H1 (cell line): ENCODE measurements around the gene LRPAP1. TPM values are rescaled to one million over a fixed set of nuclear protein-coding genes. Genes with fewer than 3 reads are reported as not detected.

Experiments
- CTCF ChIA-PET: fragments of 300-600 bp; sonication (Branson Sonifier 250); formaldehyde crosslinking; loops from one replicate; lab custom pipeline; 2021; ENCODE audit not compliant: partially characterized antibody; lab: Charles Lee
- POLR2A ChIA-PET: fragments of 300-600 bp; sonication (Branson Sonifier 250); formaldehyde crosslinking; loops from one replicate; lab custom pipeline; 2021; ENCODE audit warnings: inconsistent platforms; ENCODE audit not compliant: partially characterized antibody; lab: Charles Lee
- DNase-seq, 2 experiments: peaks; one replicate each; pipeline versions ENCODE4 v3.0.0 to v3.0.0-alpha.2; 2010 to 2022; ENCODE audit warnings: low spot score in 2 of 2, low read depth in 1 of 2, mixed read lengths in 1 of 2
- FAIRE-seq: peaks from 2 replicates; lab custom pipeline; 2011; peaks lifted over from hg19 to GRCh38; lab: Jason Lieb, UNC
- H2AFZ ChIP-seq: 2 replicates; pipeline ENCODE4 v1.8.1; 2012; ENCODE audit warnings: low read length, inconsistent platforms
- H2AK5ac ChIP-seq: 2 replicates; pipeline ENCODE4 v1.6.1; 2013; ENCODE audit warnings: low read depth, low read length
- H2BK120ac ChIP-seq: replicated peaks from 2 replicates; pipeline ENCODE3; 2013; ENCODE audit warnings: low read depth, low read length, inconsistent platforms
- H2BK12ac ChIP-seq: 2 replicates; pipeline ENCODE4 v1.6.1; 2013; ENCODE audit warnings: low read depth, low read length
- H2BK15ac ChIP-seq: 2 replicates; pipeline ENCODE4 v1.6.1; 2013; ENCODE audit warnings: low read length
- H2BK20ac ChIP-seq: 2 replicates; pipeline ENCODE4 v1.6.1; 2013; ENCODE audit warnings: low read length
- H2BK5ac ChIP-seq: 2 replicates; pipeline ENCODE4 v1.6.1; 2013; ENCODE audit warnings: low read depth, low read length
- H3K14ac ChIP-seq: 2 replicates; pipeline ENCODE4 v1.6.1; 2013; ENCODE audit warnings: inconsistent platforms; ENCODE audit not compliant: insufficient read length
- H3K18ac ChIP-seq: 2 replicates; pipeline ENCODE4 v1.6.1; 2013; ENCODE audit warnings: low read length; ENCODE audit errors: extremely low read depth
- H3K23ac ChIP-seq: 2 replicates; pipeline ENCODE4 v1.6.1; 2013; ENCODE audit warnings: inconsistent platforms; ENCODE audit not compliant: insufficient read length
- H3K23me2 ChIP-seq: 2 replicates; pipeline ENCODE4 v1.6.1; 2013; ENCODE audit warnings: low read depth, low read length
- H3K27ac ChIP-seq: 2 replicates; pipeline ENCODE4 v1.6.1; 2011; ENCODE audit warnings: low read depth, low read length, inconsistent platforms
- H3K27me3 ChIP-seq, 4 experiments: replicated peaks in 1 of 4; 1 replicate in 1 of 4; 2 replicates in 3 of 4; pipeline versions ENCODE4 v1.6.1 to v1.8.1; 2011 to 2013; ENCODE audit warnings: low read length in 3 of 4, mild to moderate bottlenecking in 3 of 4, inconsistent platforms in 2 of 4, mixed read lengths in 2 of 4, moderate library complexity in 1 of 4; ENCODE audit not compliant: control insufficient read depth in 3 of 4, insufficient read depth in 3 of 4; ENCODE audit errors: extremely low read depth in 1 of 4
- H3K36me3 ChIP-seq, 4 experiments: 2 replicates each; pipeline versions ENCODE4 v1.6.1 to v1.8.1; 2011 to 2013; ENCODE audit warnings: mild to moderate bottlenecking in 4 of 4, low read length in 3 of 4, moderate library complexity in 2 of 4, control low read depth in 1 of 4, inconsistent platforms in 1 of 4; ENCODE audit not compliant: insufficient read depth in 4 of 4, control insufficient read depth in 2 of 4
- H3K4ac ChIP-seq: replicated peaks from 2 replicates; pipeline ENCODE3; 2013; ENCODE audit warnings: low read length, low read depth, mixed read lengths, inconsistent platforms; ENCODE audit not compliant: insufficient read length
- H3K4me1 ChIP-seq, 4 experiments: replicated peaks in 1 of 4; 1 replicate in 1 of 4; 2 replicates in 3 of 4; pipeline versions ENCODE4 v1.6.1 to v1.8.1; 2011 to 2013; ENCODE audit warnings: low read length in 3 of 4, inconsistent platforms in 2 of 4, mixed read lengths in 1 of 4; ENCODE audit not compliant: insufficient read depth in 4 of 4, control insufficient read depth in 3 of 4
- H3K4me2 ChIP-seq, 2 experiments: 2 replicates each; pipeline versions ENCODE4 v1.6.1 to v1.8.1; 2011 to 2013; ENCODE audit warnings: low read depth in 2 of 2, low read length in 2 of 2, control low read depth in 1 of 2, inconsistent platforms in 1 of 2, mild to moderate bottlenecking in 1 of 2; ENCODE audit not compliant: insufficient read depth in 1 of 2
- H3K4me3 ChIP-seq, 4 experiments: fragments of 200-600, 300-600 bp in 1 of 4; sonication (generic), shearing (Covaris generic), sonication (Bioruptor Twin) in 1 of 4; 2 replicates each; pipeline versions ENCODE4 v1.5.1 to v1.8.1; 2011 to 2016; ENCODE audit warnings: low read length in 4 of 4, low read depth in 3 of 4, control low read depth in 2 of 4, inconsistent platforms in 2 of 4, mild to moderate bottlenecking in 2 of 4, mixed read lengths in 1 of 4, moderate library complexity in 1 of 4; ENCODE audit not compliant: insufficient read depth in 2 of 4; ENCODE audit errors: extremely low read depth in 1 of 4
- H3K56ac ChIP-seq: replicated peaks from 2 replicates; pipeline ENCODE3; 2013; ENCODE audit warnings: low read depth, mild to moderate bottlenecking, mixed read lengths, low read length, inconsistent platforms; ENCODE audit not compliant: insufficient read length
- H3K79me1 ChIP-seq: 2 replicates; pipeline ENCODE4 v1.6.1; 2013; ENCODE audit warnings: low read depth, low read length, control low read depth
- H3K79me2 ChIP-seq, 2 experiments: 2 replicates each; pipeline versions ENCODE4 v1.6.1 to v1.8.1; 2012 to 2013; ENCODE audit warnings: low read length in 2 of 2, mild to moderate bottlenecking in 2 of 2, inconsistent platforms in 1 of 2; ENCODE audit not compliant: insufficient read depth in 2 of 2, control insufficient read depth in 1 of 2
- H3K9ac ChIP-seq, 4 experiments: replicated peaks in 1 of 4; 1 replicate in 1 of 4; 2 replicates in 3 of 4; pipeline versions ENCODE4 v1.6.1 to v1.8.1; 2011 to 2013; ENCODE audit warnings: low read depth in 3 of 4, low read length in 3 of 4, control low read depth in 2 of 4, mild to moderate bottlenecking in 2 of 4, moderate library complexity in 2 of 4, inconsistent platforms in 1 of 4; ENCODE audit errors: extremely low read depth in 1 of 4
- H3K9me3 ChIP-seq, 2 experiments: 2 replicates each; pipeline versions ENCODE4 v1.6.1 to v1.8.1; 2012 to 2013; ENCODE audit warnings: mild to moderate bottlenecking in 2 of 2, moderate library complexity in 2 of 2, control low read depth in 1 of 2, inconsistent platforms in 1 of 2, low read depth in 1 of 2, low read length in 1 of 2, mixed read lengths in 1 of 2; ENCODE audit not compliant: insufficient read depth in 2 of 2
- H4K20me1 ChIP-seq, 2 experiments: replicated peaks in 1 of 2; 2 replicates each; pipeline versions ENCODE3 to v1.8.1; 2011 to 2013; ENCODE audit warnings: inconsistent platforms in 2 of 2, low read length in 2 of 2, mild to moderate bottlenecking in 1 of 2; ENCODE audit not compliant: insufficient read depth in 2 of 2, control insufficient read depth in 1 of 2
- H4K5ac ChIP-seq: 2 replicates; pipeline ENCODE4 v1.6.1; 2013; ENCODE audit warnings: low read length, low read depth, mixed read lengths, inconsistent platforms; ENCODE audit not compliant: insufficient read length
- H4K8ac ChIP-seq: 2 replicates; pipeline ENCODE4 v1.8.0; 2013; ENCODE audit warnings: mild to moderate bottlenecking, moderate library complexity, low read length, inconsistent platforms; ENCODE audit not compliant: insufficient read depth; ENCODE audit errors: extremely low read depth
- H4K91ac ChIP-seq: replicated peaks from 2 replicates; pipeline ENCODE3; 2013; ENCODE audit warnings: low read length, mixed read lengths, inconsistent platforms; ENCODE audit not compliant: insufficient read length
- ASH2L ChIP-seq: fragments of 200-600, 300-600 bp; sonication (generic); IDR thresholded peaks from one replicate; pipeline ENCODE4 v1.7.1; 2017; ENCODE audit warnings: low read length
- ATF3 ChIP-seq: IDR thresholded peaks from 2 replicates; pipeline ENCODE4 v1.6.1; 2011; ENCODE audit warnings: low read depth, mild to moderate bottlenecking, low read length; ENCODE audit not compliant: insufficient read depth
- BACH1 ChIP-seq: IDR thresholded peaks from 2 replicates; pipeline ENCODE4 v1.6.1; 2012; ENCODE audit warnings: low read length, improper control_type of control experiment
- BCL11A ChIP-seq, 2 experiments: IDR thresholded peaks; one replicate each; pipeline ENCODE4 v1.6.1; 2011; ENCODE audit warnings: low read depth in 2 of 2, low read length in 2 of 2, mild to moderate bottlenecking in 2 of 2
- EGR1 ChIP-seq: IDR thresholded peaks from 2 replicates; pipeline ENCODE4 v1.6.1; 2011; ENCODE audit warnings: low read depth, low read length, borderline replicate concordance
- GABPA ChIP-seq: IDR thresholded peaks from 2 replicates; pipeline ENCODE4 v1.6.1; 2011; ENCODE audit warnings: mild to moderate bottlenecking, low read length, moderate library complexity, borderline replicate concordance; ENCODE audit not compliant: insufficient read depth
- KDM5A ChIP-seq: fragments of 200-600 bp; IDR thresholded peaks from 2 replicates; pipeline ENCODE4 v1.7.1; 2012; ENCODE audit warnings: mild to moderate bottlenecking, low read length, inconsistent platforms, mixed read lengths
- POLR2A ChIP-seq, 2 experiments: IDR thresholded peaks; 1 replicate in 1 of 2; 2 replicates in 1 of 2; pipeline ENCODE4 v1.6.1; 2011; ENCODE audit warnings: low read depth in 2 of 2, low read length in 2 of 2, mild to moderate bottlenecking in 2 of 2; ENCODE audit errors: control extremely low read depth in 1 of 2
- WGBS, 2 experiments: shearing (Covaris generic) in 1 of 2; methylation state at CpG; one replicate each; pipeline versions ENCODE4 v1.1.6 to v1.1.7; 2013 to 2015; ENCODE audit warnings: low lambda C conversion rate in 2 of 2, mixed read lengths in 2 of 2, inconsistent platforms in 1 of 2, low coverage in 1 of 2, missing lambda C conversion rate in 1 of 2; ENCODE audit not compliant: insufficient replicate concordance in 2 of 2, insufficient coverage in 1 of 2, insufficient read length in 1 of 2; ENCODE audit errors: extremely low coverage in 1 of 2, missing lambda C conversion rate in 1 of 2; 5-methylcytosine and 5-hydroxymethylcytosine counted together
- polyA plus RNA-seq, 7 experiments: library from polyadenylated mRNA; depleted of rRNA in 3 of 7; stranded (reverse) in 5 of 7; unstranded in 2 of 7; fragments of >200 nt in 5 of 7; fragments of 200-250 nt in 2 of 7; gene quantifications; 1 replicate in 5 of 7; 2 replicates in 1 of 7; 4 replicates in 1 of 7; pipeline versions ENCODE4 v1.2.1 to v1.2.3, GENCODE V29; 2011 to 2013; ENCODE audit warnings: missing spikeins in 2 of 7, mixed read lengths in 2 of 7
- total RNA-seq: library from RNA; stranded (reverse); fragmentation: NEBNext Ultra II Directional; extraction: Animal tissue kit (Norgen Biotek cat#: 25700); gene quantifications from 2 replicates; pipeline ENCODE4 v1.2.1, GENCODE V29; 2021

Gene LRPAP1
- total and polyA plus RNA-seq, 2 of the 8 experiments (the other 6 are each of a cell fraction or from before 2014, with no cell fraction given): 31.1 to 101 TPM

GRCh38 chr4:3473181-3473950 lies 58.9 kb downstream of the LRPAP1 start:
- Histone ChIP-seq H4K5ac (no peak overlapping the region), H3K23ac (no peak overlapping the region), H3K4ac (no peak overlapping the region), H3K4me2 (no peak overlapping the region), H3K79me2 (no peaks in the 10 kb centered on the region), H2AK5ac (no peak overlapping the region), H3K79me1 (peaks cover 5% of the 10 kb centered on the region; the same call in 1 of the 2 replicates), H3K18ac (no peak overlapping the region), H3K4me3 (no peak overlapping the region), H3K9me3 (peaks cover 0 to 6% of the 10 kb centered on the region in 2 experiments; a peak in 1 of 4 replicates), H2BK20ac (no peak overlapping the region), H2BK5ac (no peak overlapping the region), H2BK12ac (0 out of 2 replicates have a peak overlapping the region, but pooled peaks have one; percentile 6), H3K27me3 (peaks cover 1 to 58% (median 36%) of the 10 kb centered on the region in 4 experiments; a peak in 6 of 7 replicates), H4K8ac (peak overlapping the region; percentile 35), H3K27ac (no peak overlapping the region), H4K20me1 (peaks cover 0 to 7% of the 10 kb centered on the region in 2 experiments), H2BK120ac (no peak overlapping the region), H3K56ac (no peak overlapping the region), H2BK15ac (peak overlapping the region; percentile 25; the same call in 1 of the 2 replicates), H3K36me3 (no peaks in the 10 kb centered on the region), H3K4me1 (peaks cover 0 to 5% (median 4%) of the 10 kb centered on the region in 4 experiments; a peak in 2 of 7 replicates), H2AFZ (no peak overlapping the region), H3K14ac (no peak overlapping the region), H3K9ac (no peak overlapping the region), H3K23me2 (peaks cover 5% of the 10 kb centered on the region), H4K91ac (peak overlapping the region; percentile 55)
- CTCF ChIA-PET: interaction anchor here (1.0 to 1.1 kb wide), 2 partner anchors 41 to 310 kb away, joined by 3 read pairs; no protein-coding TSS in a partner anchor
- no peak for DNase-seq
- WGBS, 2 experiments: 86% methylated on average over 39 of the region's 41 CpGs; no CpG with 5 or more reads in 1 of the 2 experiments
- FAIRE-seq: no peak
- TF ChIP-seq ATF3 (no peak), KDM5A (no peak), BCL11A (IDR thresholded peaks at IDR 0.05; ENCODE audit: low read depth in 2 of 2, low read length in 2 of 2) (no peak), BACH1 (no peak), POLR2A (IDR thresholded peaks at IDR 0.05; ENCODE audit: control extremely low read depth in 1 of 2, low read depth in 2 of 2, low read length in 2 of 2) (no peak), ASH2L (no peak), GABPA (no peak), EGR1 (no peak)
- POLR2A ChIA-PET: interaction anchor here (0.6 kb wide), 1 partner anchor 283 kb away, joined by 3 read pairs; no protein-coding TSS in a partner anchor
